ENCODE results near the gene CEND1.

Gene CEND1

DNA sequence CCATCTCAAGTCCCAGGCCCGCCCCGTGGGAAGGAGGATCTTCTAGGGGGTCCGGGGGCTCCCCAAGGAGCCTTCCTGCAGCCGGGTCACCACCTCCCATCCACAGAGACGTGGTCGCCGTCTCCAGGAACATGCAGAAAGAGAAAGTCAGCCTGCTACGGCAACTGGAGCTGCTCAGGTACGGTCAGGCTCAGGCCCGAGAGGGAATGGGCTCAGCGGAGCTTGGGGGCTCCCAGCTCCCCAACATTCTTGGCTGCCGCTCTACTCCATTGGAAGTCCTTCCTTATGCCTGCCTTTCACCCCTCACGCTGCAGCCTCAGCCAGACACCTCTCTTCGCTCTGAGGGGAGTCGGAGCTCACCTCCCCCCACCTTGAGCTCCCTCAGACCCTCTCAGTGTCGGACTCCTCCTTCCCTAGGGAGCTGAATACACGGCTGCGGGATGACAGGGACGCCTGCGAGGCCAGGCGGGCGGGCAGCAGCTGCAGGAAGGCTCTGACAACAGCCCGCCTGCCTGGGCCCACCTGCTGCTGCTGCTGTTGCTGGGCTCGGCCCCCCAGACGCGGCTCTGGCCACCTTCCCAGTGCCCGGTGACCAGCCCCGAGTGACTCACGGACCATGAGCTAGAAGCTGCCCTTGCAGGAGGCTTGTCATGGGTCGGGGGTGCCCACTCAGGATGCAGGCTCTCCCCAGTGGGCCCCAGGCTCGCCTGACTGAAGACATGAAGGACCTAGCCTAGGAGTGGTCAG, 41.4 kb upstream of the CEND1 start:
- no peak overlapping the region for H3K4me3 ChIP-seq (ENCODE audit: low read length)
- TF ChIP-seq, protein P1, sequence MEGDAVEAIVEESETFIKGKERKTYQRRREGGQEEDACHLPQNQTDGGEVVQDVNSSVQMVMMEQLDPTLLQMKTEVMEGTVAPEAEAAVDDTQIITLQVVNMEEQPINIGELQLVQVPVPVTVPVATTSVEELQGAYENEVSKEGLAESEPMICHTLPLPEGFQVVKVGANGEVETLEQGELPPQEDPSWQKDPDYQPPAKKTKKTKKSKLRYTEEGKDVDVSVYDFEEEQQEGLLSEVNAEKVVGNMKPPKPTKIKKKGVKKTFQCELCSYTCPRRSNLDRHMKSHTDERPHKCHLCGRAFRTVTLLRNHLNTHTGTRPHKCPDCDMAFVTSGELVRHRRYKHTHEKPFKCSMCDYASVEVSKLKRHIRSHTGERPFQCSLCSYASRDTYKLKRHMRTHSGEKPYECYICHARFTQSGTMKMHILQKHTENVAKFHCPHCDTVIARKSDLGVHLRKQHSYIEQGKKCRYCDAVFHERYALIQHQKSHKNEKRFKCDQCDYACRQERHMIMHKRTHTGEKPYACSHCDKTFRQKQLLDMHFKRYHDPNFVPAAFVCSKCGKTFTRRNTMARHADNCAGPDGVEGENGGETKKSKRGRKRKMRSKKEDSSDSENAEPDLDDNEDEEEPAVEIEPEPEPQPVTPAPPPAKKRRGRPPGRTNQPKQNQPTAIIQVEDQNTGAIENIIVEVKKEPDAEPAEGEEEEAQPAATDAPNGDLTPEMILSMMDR (IDR thresholded peaks at IDR 0.05; ENCODE audit: insufficient read depth, low read depth, low read length, missing control alignments), result no peak
- no peak for DNase-seq (ENCODE audit: low read depth)

DNA sequence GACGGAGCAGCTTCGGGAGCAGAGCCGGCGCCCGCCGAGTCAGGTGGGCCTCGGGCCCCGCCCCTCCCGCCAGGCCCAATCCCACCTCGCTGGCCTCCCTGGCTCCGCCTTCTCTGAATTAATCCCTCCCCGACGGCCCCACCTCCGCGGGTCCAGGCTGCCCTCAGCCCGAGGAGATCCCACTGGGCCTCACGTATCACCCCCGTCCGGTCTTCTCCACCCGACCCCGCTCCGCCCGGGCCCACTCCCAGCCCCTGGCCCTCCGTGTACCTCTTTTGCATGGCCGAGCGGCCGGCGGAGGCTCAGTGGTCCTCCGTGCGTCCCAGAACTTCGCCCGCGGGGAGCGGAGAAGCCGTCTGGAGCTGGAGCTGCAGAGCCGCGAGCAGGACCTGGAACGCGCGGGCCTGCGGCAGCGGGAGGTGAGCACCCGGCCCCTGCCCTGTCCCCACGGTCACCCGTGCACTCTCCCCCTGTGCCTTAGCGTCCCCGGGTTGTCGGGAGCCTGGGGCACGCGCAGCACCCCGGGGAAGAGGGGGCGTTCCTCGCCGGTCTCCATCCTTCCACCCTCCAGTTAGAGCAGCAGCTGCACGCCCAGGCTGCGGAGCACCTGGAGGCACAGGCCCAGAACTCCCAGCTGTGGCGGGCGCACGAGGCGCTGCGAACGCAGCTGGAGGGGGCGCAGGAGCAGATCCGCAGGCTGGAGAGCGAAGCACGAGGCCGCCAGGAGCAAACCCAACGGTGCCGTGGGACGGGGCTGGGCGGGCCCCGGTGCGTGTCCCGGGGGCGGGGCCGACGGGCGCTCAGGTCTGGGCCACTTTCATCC, 40.6 kb upstream of the CEND1 start:
- DNase-seq (ENCODE audit: low read depth), result peak; percentile 77

GRCh38 chr11:829847-830294, 40.0 kb upstream of the CEND1 start:
- TF ChIP-seq, protein P1 (IDR thresholded peaks at IDR 0.05; ENCODE audit: insufficient read depth, low read depth, low read length, missing control alignments), result no peak
- H3K4me3 ChIP-seq (ENCODE audit: low read length), result peak overlapping the region; percentile 19

More for the DNA sequence above, 40.6 kb upstream of the CEND1 start:
- TF ChIP-seq, protein P1 (IDR thresholded peaks at IDR 0.05; ENCODE audit: insufficient read depth, low read depth, low read length, missing control alignments), result no peak
- peak overlapping the region; percentile 19 for H3K4me3 ChIP-seq (ENCODE audit: low read length)

GRCh38 chr11:829176-829846, 39.4 kb upstream of the CEND1 start:
- H3K4me3 ChIP-seq (ENCODE audit: low read length), result no peak overlapping the region
- TF ChIP-seq, protein P1 (IDR thresholded peaks at IDR 0.05; ENCODE audit: insufficient read depth, low read depth, low read length, missing control alignments), result no peak
- no peak for DNase-seq (ENCODE audit: low read depth)

More at GRCh38 chr11:829847-830294, 40.0 kb upstream of the CEND1 start:
- no peak for DNase-seq (ENCODE audit: low read depth)

DNA sequence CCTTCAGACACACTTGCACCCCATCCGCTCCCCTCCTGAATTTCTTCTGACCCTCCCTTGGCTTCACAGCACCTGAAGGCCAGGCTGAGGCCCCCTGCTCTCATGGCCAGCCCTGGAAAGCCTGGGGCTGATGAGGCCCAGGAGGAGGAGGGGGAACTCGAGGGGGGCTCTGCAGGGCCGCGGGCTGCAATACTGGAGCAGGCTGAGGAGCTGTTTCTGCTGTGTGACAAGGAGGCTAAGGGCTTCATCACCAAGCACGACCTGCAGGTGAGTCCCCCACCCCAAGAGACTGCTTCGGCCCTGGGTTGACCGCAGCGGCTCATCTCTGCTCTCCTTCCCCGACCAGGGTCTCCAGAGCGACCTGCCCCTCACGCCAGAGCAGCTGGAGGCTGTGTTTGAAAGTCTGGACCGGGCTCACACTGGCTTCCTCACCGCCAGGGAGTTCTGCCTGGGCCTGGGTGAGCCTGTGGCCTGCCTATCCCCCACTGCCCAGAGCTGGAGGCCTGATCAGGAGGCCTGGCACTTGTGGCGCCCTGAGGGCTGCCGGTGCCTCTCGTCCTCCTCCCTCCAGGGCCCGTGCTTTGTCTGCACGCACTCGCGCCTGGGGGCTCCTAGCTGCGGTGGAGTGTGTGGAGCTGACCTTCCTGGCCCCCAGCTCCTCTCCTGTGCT, 38.8 kb upstream of the CEND1 start:
- H3K4me3 ChIP-seq (ENCODE audit: low read length), result no peak overlapping the region
- no peak for DNase-seq (ENCODE audit: low read depth)

GRCh38 chr11:827897-828192, 38.0 kb upstream of the CEND1 start, which contains the start of gene CRACR2B:
TSS of gene CRACR2B (plus strand) at chr11:827919. CDS start at chr11:828608, 689 bp downstream.
- TF ChIP-seq, protein P1 (IDR thresholded peaks at IDR 0.05; ENCODE audit: insufficient read depth, low read depth, low read length, missing control alignments), result no peak
- no peak within 1 kb of the TSS for H3K4me3 ChIP-seq (ENCODE audit: low read length)
- no peak for DNase-seq (ENCODE audit: low read depth)

More for the DNA sequence above, 38.8 kb upstream of the CEND1 start:
- TF ChIP-seq, protein P1 (IDR thresholded peaks at IDR 0.05; ENCODE audit: insufficient read depth, low read depth, low read length, missing control alignments), result no peak
